Chondrocyte (in vitro differentiated cells): Measurements from ENCODE around the gene AFDN. TPM values are rescaled to one million over a fixed set of nuclear protein-coding genes. Genes with fewer than 3 reads are reported as not detected.

ENCODE experiments used
- DNase-seq: peaks from one replicate; pipeline ENCODE4 v3.0.0; 2021; ENCODE audit warnings: mixed read lengths, low spot score
- H3K27ac Mint-ChIP-seq: one replicate; pipeline ENCODE4 v1.8.0; 2021; ENCODE audit warnings: mild to moderate bottlenecking, moderate library complexity, mixed read lengths; ENCODE audit not compliant: unreplicated experiment
- H3K27me3 Mint-ChIP-seq: 2 replicates; pipeline ENCODE4 v1.8.0; 2021; ENCODE audit warnings: low read depth, mixed read lengths
- H3K36me3 Mint-ChIP-seq: 2 replicates; pipeline ENCODE4 v1.8.0; 2021; ENCODE audit warnings: low read depth, mixed read lengths
- H3K4me1 Mint-ChIP-seq: 2 replicates; pipeline ENCODE4 v1.8.0; 2021; ENCODE audit warnings: low read depth, mild to moderate bottlenecking, mixed read lengths
- H3K4me3 Mint-ChIP-seq: one replicate; pipeline ENCODE4 v1.8.0; 2021; ENCODE audit warnings: mild to moderate bottlenecking, moderate library complexity, mixed read lengths; ENCODE audit not compliant: unreplicated experiment
- H3K9me3 Mint-ChIP-seq: 2 replicates; pipeline ENCODE4 v1.8.0; 2021; ENCODE audit warnings: low read depth, mixed read lengths
- CTCF ChIP-seq: fragments of 200-600 bp; sonication (generic); IDR thresholded peaks from 2 replicates; pipeline ENCODE4 v1.5.0; 2021; ENCODE audit warnings: antibody characterized with exemption, mild to moderate bottlenecking, moderate library complexity
- total RNA-seq: library from RNA; stranded (reverse); gene quantifications from 3 replicates; pipeline ENCODE4 v1.2.1, GENCODE V29; 2021

AFDN gene
- total RNA-seq, 1 donor from 2014 or later = 45.8 TPM

- Mint-ChIP-seq H3K27ac (no peak overlapping the region), H3K27me3 (no peaks in the 10 kb centered on the region), H3K4me3 (no peak overlapping the region), H3K4me1 (no peaks in the 10 kb centered on the region), H3K9me3 (no peaks in the 10 kb centered on the region), H3K36me3 (peaks cover 28% of the 10 kb centered on the region)
- no peak for TF ChIP-seq CTCF
- no peak for DNase-seq
These were observed 52.9 kb downstream of the AFDN start for GRCh38 chr6:167879612-167880011.

- no peak overlapping the region for H3K27ac Mint-ChIP-seq
- DNase-seq = no peak
These were observed 54.6 kb downstream of the AFDN start for GRCh38 chr6:167881327-167881726.

GRCh38 chr6:167882244-167882643 is 55.5 kb downstream of the AFDN start:
- H3K36me3 Mint-ChIP-seq = peaks cover 28% of the 10 kb centered on the region
- no peak overlapping the region for H3K27ac Mint-ChIP-seq
- no peaks in the 10 kb centered on the region for H3K9me3 Mint-ChIP-seq
- no peaks in the 10 kb centered on the region for H3K4me1 Mint-ChIP-seq
- no peak overlapping the region for H3K4me3 Mint-ChIP-seq
- no peak for TF ChIP-seq CTCF
- DNase-seq = no peak
- no peaks in the 10 kb centered on the region for H3K27me3 Mint-ChIP-seq

More at GRCh38 chr6:167881327-167881726, 54.6 kb downstream of the AFDN start:
- TF ChIP-seq CTCF = no peak
- Mint-ChIP-seq H3K4me3 (no peak overlapping the region), H3K9me3 (no peaks in the 10 kb centered on the region), H3K4me1 (no peaks in the 10 kb centered on the region), H3K36me3 (peaks cover 28% of the 10 kb centered on the region), H3K27me3 (no peaks in the 10 kb centered on the region)

- no peaks in the 10 kb centered on the region for H3K9me3 Mint-ChIP-seq
- H3K27me3 Mint-ChIP-seq = no peaks in the 10 kb centered on the region
- peaks cover 9% of the 10 kb centered on the region for H3K36me3 Mint-ChIP-seq
- TF ChIP-seq CTCF = no peak
- H3K27ac Mint-ChIP-seq = no peak overlapping the region
- no peak overlapping the region for H3K4me3 Mint-ChIP-seq
- no peak for DNase-seq
- no peaks in the 10 kb centered on the region for H3K4me1 Mint-ChIP-seq
These were observed 61.4 kb downstream of the AFDN start for GRCh38 chr6:167888098-167888497.

- H3K4me1 Mint-ChIP-seq = no peaks in the 10 kb centered on the region
- H3K27ac Mint-ChIP-seq = no peak overlapping the region
- no peak overlapping the region for H3K4me3 Mint-ChIP-seq
- TF ChIP-seq CTCF = no peak
- DNase-seq = no peak
- H3K27me3 Mint-ChIP-seq = no peaks in the 10 kb centered on the region
- no peaks in the 10 kb centered on the region for H3K9me3 Mint-ChIP-seq
- peaks cover 4% of the 10 kb centered on the region for H3K36me3 Mint-ChIP-seq
These were observed 66.4 kb downstream of the AFDN start for GRCh38 chr6:167892835-167893815.
